Activated T-helper 9 cell treated with anti-CD3 and anti-CD28 coated beads, Interleukin-2, amount 50 U/mL, for 16 hours (primary cell): Measurements from ENCODE around the gene TBC1D23.

Experiments used
- DNase-seq: peaks from one replicate; pipeline ENCODE4 v3.0.0-alpha.2; 2020; ENCODE audit warnings: low read depth

The TBC1D23 gene

GRCh38 chr3:100352296-100353231 is 91.8 kb downstream of the TBC1D23 start:
- no peak for DNase-seq

GRCh38 chr3:100354850-100355249 is 94.1 kb downstream of the TBC1D23 start:
- DNase-seq: no peak

- no peak for DNase-seq
Observed at GRCh38 chr3:100358413-100358812, 97.6 kb downstream of the TBC1D23 start.

GRCh38 chr3:100359035-100359434 is 98.2 kb downstream of the TBC1D23 start:
- DNase-seq: no peak

GRCh38 chr3:100360757-100361496 is 100.1 kb downstream of the TBC1D23 start:
- DNase-seq: no peak

GRCh38 chr3:100361897-100362296 is 101.1 kb downstream of the TBC1D23 start:
- DNase-seq: no peak

GRCh38 chr3:100364421-100364820 is 103.6 kb downstream of the TBC1D23 start:
- DNase-seq: no peak

GRCh38 chr3:100366424-100366823 is 105.6 kb downstream of the TBC1D23 start:
- DNase-seq: no peak

GRCh38 chr3:100368441-100368840 is 107.6 kb downstream of the TBC1D23 start:
- DNase-seq: no peak

- DNase-seq: no peak
Observed at GRCh38 chr3:100370756-100371155, 110.0 kb downstream of the TBC1D23 start.

GRCh38 chr3:100374521-100374920 is 113.7 kb downstream of the TBC1D23 start:
- no peak for DNase-seq
